Upper lobe of right lung (tissue), 1 donor: ENCODE measurements around the gene HIC1. TPM values are rescaled to one million over a fixed set of nuclear protein-coding genes. Genes with fewer than 3 reads are reported as not detected.
A peak's percentile ranks its signal among the peaks of the same experiment; 100 is the strongest.

Source experiments
- ATAC-seq: fragments of 200-7000 bp; cut with Tn5 transposase; one replicate; pipeline ENCODE4 v1.9.1; 2020; ENCODE audit warnings: mild to moderate bottlenecking, moderate library complexity
- DNase-seq: peaks from one replicate; pipeline ENCODE4 v3.0.0-alpha.2; 2020
- H3K27ac ChIP-seq: fragments of 200-600 bp; one replicate; pipeline ENCODE4 v1.8.0; 2022
- H3K27me3 ChIP-seq: fragments of 200-600 bp; one replicate; pipeline ENCODE4 v1.8.0; 2022; ENCODE audit warnings: mild to moderate bottlenecking
- H3K36me3 ChIP-seq: fragments of 200-600 bp; one replicate; pipeline ENCODE4 v1.8.0; 2022
- H3K4me1 ChIP-seq: fragments of 200-600 bp; one replicate; pipeline ENCODE4 v1.8.0; 2022
- H3K4me3 ChIP-seq: fragments of 200-600 bp; one replicate; pipeline ENCODE4 v1.8.0; 2022; ENCODE audit warnings: mild to moderate bottlenecking
- H3K9me3 ChIP-seq: fragments of 200-600 bp; one replicate; pipeline ENCODE4 v1.8.0; 2022
- CTCF ChIP-seq: fragments of 200-600 bp; IDR thresholded peaks from one replicate; pipeline ENCODE4 v1.8.0; 2022; ENCODE audit warnings: antibody characterized with exemption
- intact Hi-C: fragments of 100-400 bp; cut with DNase I; formaldehyde crosslinking; loops from one replicate; pipeline ENCODE4 v1.11.0; 2022
- total RNA-seq: library from RNA; stranded (reverse); fragmentation: NEBNext Ultra II Directional; extraction: Animal tissue kit (Norgen Biotek cat#: 25700); gene quantifications from one replicate; pipeline ENCODE4 v1.2.1, GENCODE V29; 2021
- donor health status: DM: no; HTN: yes; CAD: no; lungs with severe emphysema.

Gene HIC1
- total RNA-seq, 1 donor from 2014 or later: 20.8 TPM

GRCh38 chr17:2071024-2071385 lies 16.1 kb downstream of the HIC1 start:
- Histone ChIP-seq H3K27ac (peak overlapping the region; percentile 86), H3K4me1 (peaks cover 60% of the 10 kb centered on the region), H3K36me3 (peaks cover 8% of the 10 kb centered on the region)

GRCh38 chr17:2071455-2072281 lies 16.8 kb downstream of the HIC1 start:
- Histone ChIP-seq H3K9me3 (no peaks in the 10 kb centered on the region), H3K4me3 (no peak overlapping the region), H3K27ac (peak overlapping the region; percentile 86), H3K36me3 (peaks cover 8% of the 10 kb centered on the region), H3K27me3 (no peaks in the 10 kb centered on the region), H3K4me1 (peaks cover 65% of the 10 kb centered on the region)
- ATAC-seq: peak; percentile 47
- peak; percentile 70 for DNase-seq
- intact Hi-C loops: no loop called here
- TF ChIP-seq CTCF: no peak

More at GRCh38 chr17:2071024-2071385, 16.1 kb downstream of the HIC1 start:
- DNase-seq (no peak), ATAC-seq (no peak)
- TF ChIP-seq CTCF: no peak
- H3K4me3 ChIP-seq: no peak overlapping the region
- intact Hi-C loops: no loop called here
- no peaks in the 10 kb centered on the region for H3K9me3 ChIP-seq
- no peaks in the 10 kb centered on the region for H3K27me3 ChIP-seq

GRCh38 chr17:2074919-2075318 lies 20.0 kb downstream of the HIC1 start:
- H3K4me3 ChIP-seq: no peak overlapping the region
- intact Hi-C loops: no loop called here
- peaks cover 43% of the 10 kb centered on the region for H3K4me1 ChIP-seq
- peak overlapping the region; percentile 72 for H3K27ac ChIP-seq
- no peak for TF ChIP-seq CTCF
- H3K9me3 ChIP-seq: no peaks in the 10 kb centered on the region
- H3K36me3 ChIP-seq: peaks cover 26% of the 10 kb centered on the region
- no peaks in the 10 kb centered on the region for H3K27me3 ChIP-seq
- DNase-seq (no peak), ATAC-seq (no peak)

GRCh38 chr17:2075336-2076086 lies 20.6 kb downstream of the HIC1 start:
- intact Hi-C loops: no loop called here
- Histone ChIP-seq H3K4me1 (peaks cover 43% of the 10 kb centered on the region), H3K9me3 (no peaks in the 10 kb centered on the region), H3K27me3 (no peaks in the 10 kb centered on the region), H3K36me3 (peaks cover 31% of the 10 kb centered on the region), H3K4me3 (no peak overlapping the region), H3K27ac (peak overlapping the region; percentile 72)
- no peak for DNase-seq
- peak; percentile 53 for ATAC-seq
- TF ChIP-seq CTCF: no peak

GRCh38 chr17:2076087-2076984 lies 21.4 kb downstream of the HIC1 start:
- no peak overlapping the region for H3K4me3 ChIP-seq
- peaks cover 35% of the 10 kb centered on the region for H3K4me1 ChIP-seq
- H3K36me3 ChIP-seq: peaks cover 39% of the 10 kb centered on the region
- no peaks in the 10 kb centered on the region for H3K27me3 ChIP-seq
- peak overlapping the region; percentile 72 for H3K27ac ChIP-seq
- TF ChIP-seq CTCF: no peak
- ATAC-seq (no peak), DNase-seq (no peak)
- intact Hi-C loops: no loop called here
- no peaks in the 10 kb centered on the region for H3K9me3 ChIP-seq
